ENCODE measurements around the gene SMPD3.
A peak's percentile ranks its signal among the peaks of the same experiment; 100 is the strongest.

The SMPD3 gene

GRCh38 chr16:68369168-68369567, 79.1 kb downstream of the SMPD3 start:
- no peak for DNase-seq (ENCODE audit: low read depth)

GRCh38 chr16:68368301-68368888, 79.9 kb downstream of the SMPD3 start:
- DNase-seq (ENCODE audit: low read depth), result no peak

GRCh38 chr16:68367891-68368290, 80.4 kb downstream of the SMPD3 start:
- no peak for DNase-seq (ENCODE audit: low read depth)

- no peak for DNase-seq (ENCODE audit: low read depth)
Observed at GRCh38 chr16:68367440-68367839, 80.9 kb downstream of the SMPD3 start.

- peak; percentile 6 for DNase-seq (ENCODE audit: low read depth)
Observed at GRCh38 chr16:68367030-68367429, 81.3 kb downstream of the SMPD3 start.

- DNase-seq (ENCODE audit: low read depth), result no peak
Observed at GRCh38 chr16:68366062-68366461, 82.2 kb downstream of the SMPD3 start.

- DNase-seq (ENCODE audit: low read depth), result no peak
Observed at GRCh38 chr16:68365167-68365817, 83.0 kb downstream of the SMPD3 start.

- DNase-seq (ENCODE audit: low read depth), result no peak
Observed at GRCh38 chr16:68364561-68364998, 83.7 kb downstream of the SMPD3 start.

- DNase-seq (ENCODE audit: low read depth), result no peak
Observed at GRCh38 chr16:68363658-68364521, 84.4 kb downstream of the SMPD3 start.

- no peak for DNase-seq (ENCODE audit: low read depth)
Observed at GRCh38 chr16:68362947-68363657, 85.2 kb downstream of the SMPD3 start.

- DNase-seq (ENCODE audit: low read depth), result no peak
Observed at GRCh38 chr16:68362262-68362913, 85.9 kb downstream of the SMPD3 start.

GRCh38 chr16:68361485-68361884, 86.8 kb downstream of the SMPD3 start:
- DNase-seq (ENCODE audit: low read depth), result no peak

GRCh38 chr16:68360956-68361355, 87.4 kb downstream of the SMPD3 start:
- no peak for DNase-seq (ENCODE audit: low read depth)

- no peak for DNase-seq (ENCODE audit: low read depth)
Observed at GRCh38 chr16:68360547-68360946, 87.8 kb downstream of the SMPD3 start.

- no peak for DNase-seq (ENCODE audit: low read depth)
Observed at GRCh38 chr16:68359398-68360191, 88.7 kb downstream of the SMPD3 start.

- no peak for DNase-seq (ENCODE audit: low read depth)
Observed at GRCh38 chr16:68358951-68359350, 89.4 kb downstream of the SMPD3 start.

- no peak for DNase-seq (ENCODE audit: low read depth)
Observed at GRCh38 chr16:68357923-68358322, 90.4 kb downstream of the SMPD3 start.

GRCh38 chr16:68357521-68357922, 90.8 kb downstream of the SMPD3 start:
- DNase-seq (ENCODE audit: low read depth), result no peak

GRCh38 chr16:68356919-68357286, 91.4 kb downstream of the SMPD3 start:
- DNase-seq (ENCODE audit: low read depth), result no peak

- no peak for DNase-seq (ENCODE audit: low read depth)
Observed at GRCh38 chr16:68356249-68356918, 91.9 kb downstream of the SMPD3 start.

Data from fibroblast of the conjunctiva (primary cell).